ENCODE results near the gene ZNF804B.

The ZNF804B gene

DNA sequence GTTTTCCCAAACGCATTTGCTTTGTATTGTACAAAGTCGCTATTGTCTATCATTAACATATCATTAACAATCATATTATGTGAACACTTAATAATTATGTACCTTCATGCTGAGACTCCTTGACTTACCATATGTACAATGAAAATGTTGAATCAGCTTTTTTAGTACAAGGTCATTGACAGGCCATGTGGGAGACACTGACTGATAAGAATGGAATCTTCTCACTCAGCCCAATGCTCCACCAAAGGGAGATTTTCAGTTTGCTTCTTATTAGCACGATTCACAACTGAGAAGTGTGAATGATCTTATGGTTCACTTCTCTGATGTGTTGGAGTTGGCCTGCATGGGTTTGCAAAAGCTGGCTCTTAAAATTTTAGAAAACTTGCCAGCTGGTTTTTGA lies 289.5 kb downstream of the ZNF804B start:
- H3K4me3 ChIP-seq (ENCODE audit: low read length, poor library complexity, severe bottlenecking), result no peak overlapping the region
- no peaks in the 10 kb centered on the region for H3K79me2 ChIP-seq (ENCODE audit: insufficient read depth, low read length)
- no peak overlapping the region for H2AFZ ChIP-seq (ENCODE audit: low read length)
- no peaks in the 10 kb centered on the region for H3K9me3 ChIP-seq (ENCODE audit: insufficient read depth, low read depth, low read length)
- H3K4me1 ChIP-seq (ENCODE audit: insufficient read depth, low read length, poor library complexity, severe bottlenecking), result no peaks in the 10 kb centered on the region
- no peaks in the 10 kb centered on the region for H3K9me2 ChIP-seq (replicated peaks; ENCODE audit: low read depth, low read length)
- TF ChIP-seq, protein P1, sequence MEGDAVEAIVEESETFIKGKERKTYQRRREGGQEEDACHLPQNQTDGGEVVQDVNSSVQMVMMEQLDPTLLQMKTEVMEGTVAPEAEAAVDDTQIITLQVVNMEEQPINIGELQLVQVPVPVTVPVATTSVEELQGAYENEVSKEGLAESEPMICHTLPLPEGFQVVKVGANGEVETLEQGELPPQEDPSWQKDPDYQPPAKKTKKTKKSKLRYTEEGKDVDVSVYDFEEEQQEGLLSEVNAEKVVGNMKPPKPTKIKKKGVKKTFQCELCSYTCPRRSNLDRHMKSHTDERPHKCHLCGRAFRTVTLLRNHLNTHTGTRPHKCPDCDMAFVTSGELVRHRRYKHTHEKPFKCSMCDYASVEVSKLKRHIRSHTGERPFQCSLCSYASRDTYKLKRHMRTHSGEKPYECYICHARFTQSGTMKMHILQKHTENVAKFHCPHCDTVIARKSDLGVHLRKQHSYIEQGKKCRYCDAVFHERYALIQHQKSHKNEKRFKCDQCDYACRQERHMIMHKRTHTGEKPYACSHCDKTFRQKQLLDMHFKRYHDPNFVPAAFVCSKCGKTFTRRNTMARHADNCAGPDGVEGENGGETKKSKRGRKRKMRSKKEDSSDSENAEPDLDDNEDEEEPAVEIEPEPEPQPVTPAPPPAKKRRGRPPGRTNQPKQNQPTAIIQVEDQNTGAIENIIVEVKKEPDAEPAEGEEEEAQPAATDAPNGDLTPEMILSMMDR (conservative IDR thresholded peaks at IDR 0.05; ENCODE audit: low read length), result no peak
- TF ChIP-seq EZH2phosphoT487 (IDR thresholded peaks at IDR 0.05; ENCODE audit: borderline replicate concordance), result no peak
- H3K4me2 ChIP-seq (ENCODE audit: low read depth, low read length, poor library complexity, severe bottlenecking), result no peak overlapping the region
- no peaks in the 10 kb centered on the region for H4K20me1 ChIP-seq (ENCODE audit: insufficient read depth, low read length, poor library complexity, severe bottlenecking)
- H3K9ac ChIP-seq (ENCODE audit: low read depth, low read length, poor library complexity, severe bottlenecking), result no peak overlapping the region
- no peaks in the 10 kb centered on the region for H3K27me3 ChIP-seq (ENCODE audit: insufficient read depth, low read length, poor library complexity, severe bottlenecking)
- H3K36me3 ChIP-seq (ENCODE audit: insufficient read depth, low read length), result no peaks in the 10 kb centered on the region
- no peaks in the 10 kb centered on the region for H3F3A ChIP-seq (ENCODE audit: low read depth)

DNA sequence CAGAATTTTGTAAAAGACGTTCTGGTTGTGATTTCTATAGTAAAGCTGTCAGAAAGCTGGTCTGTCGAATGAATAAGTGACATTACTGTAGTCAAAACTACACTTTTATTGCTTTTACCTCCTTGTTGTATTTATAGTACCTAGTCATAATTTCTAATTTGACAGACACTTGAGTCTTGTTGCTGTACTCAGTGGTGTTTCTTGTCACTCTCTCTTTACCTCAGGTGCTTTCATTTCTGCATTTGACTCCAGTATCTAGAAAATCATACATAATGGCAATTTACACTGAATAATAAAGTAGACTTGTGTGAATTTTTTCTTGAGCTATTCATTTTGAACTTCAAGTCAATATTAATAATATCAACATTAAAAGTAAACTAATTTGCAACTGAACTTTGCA lies 293.6 kb downstream of the ZNF804B start:
- no peaks in the 10 kb centered on the region for H3K9me2 ChIP-seq (replicated peaks; ENCODE audit: low read depth, low read length)
- H3K79me2 ChIP-seq (ENCODE audit: insufficient read depth, low read length), result no peaks in the 10 kb centered on the region
- no peak for TF ChIP-seq EZH2phosphoT487 (IDR thresholded peaks at IDR 0.05; ENCODE audit: borderline replicate concordance)
- TF ChIP-seq, protein P1 (conservative IDR thresholded peaks at IDR 0.05; ENCODE audit: low read length), result no peak
- no peak overlapping the region for H3K4me3 ChIP-seq (ENCODE audit: low read length, poor library complexity, severe bottlenecking)
- no peak overlapping the region for H2AFZ ChIP-seq (ENCODE audit: low read length)
- no peaks in the 10 kb centered on the region for H3K36me3 ChIP-seq (ENCODE audit: insufficient read depth, low read length)
- no peaks in the 10 kb centered on the region for H4K20me1 ChIP-seq (ENCODE audit: insufficient read depth, low read length, poor library complexity, severe bottlenecking)
- H3K4me2 ChIP-seq (ENCODE audit: low read depth, low read length, poor library complexity, severe bottlenecking), result no peak overlapping the region
- H3F3A ChIP-seq (ENCODE audit: low read depth), result no peaks in the 10 kb centered on the region
- no peaks in the 10 kb centered on the region for H3K9me3 ChIP-seq (ENCODE audit: insufficient read depth, low read depth, low read length)
- no peaks in the 10 kb centered on the region for H3K4me1 ChIP-seq (ENCODE audit: insufficient read depth, low read length, poor library complexity, severe bottlenecking)
- no peak overlapping the region for H3K9ac ChIP-seq (ENCODE audit: low read depth, low read length, poor library complexity, severe bottlenecking)
- no peaks in the 10 kb centered on the region for H3K27me3 ChIP-seq (ENCODE audit: insufficient read depth, low read length, poor library complexity, severe bottlenecking)

DNA sequence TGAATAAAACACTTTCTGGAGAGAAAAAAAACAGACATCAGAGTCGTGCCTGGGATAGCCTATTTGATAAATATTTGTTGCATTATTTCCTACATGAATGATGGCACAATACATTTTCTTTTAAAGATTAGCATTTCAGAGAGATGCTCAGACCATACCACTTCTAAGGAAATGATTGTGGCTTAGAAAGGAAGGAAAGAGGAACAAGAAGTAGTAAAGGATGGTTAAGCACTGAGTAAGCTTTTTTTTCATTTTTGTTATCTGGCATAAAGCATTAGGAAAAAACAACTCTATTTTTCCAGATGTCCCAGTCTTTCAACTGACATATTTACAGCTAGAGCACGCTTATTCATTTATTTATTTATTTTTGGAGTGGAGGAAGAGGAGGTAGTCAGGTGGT lies 294.9 kb downstream of the ZNF804B start:
- no peaks in the 10 kb centered on the region for H3K36me3 ChIP-seq (ENCODE audit: insufficient read depth, low read length)
- no peak overlapping the region for H2AFZ ChIP-seq (ENCODE audit: low read length)
- H4K20me1 ChIP-seq (ENCODE audit: insufficient read depth, low read length, poor library complexity, severe bottlenecking), result no peaks in the 10 kb centered on the region
- H3K27me3 ChIP-seq (ENCODE audit: insufficient read depth, low read length, poor library complexity, severe bottlenecking), result no peaks in the 10 kb centered on the region
- H3K4me3 ChIP-seq (ENCODE audit: low read length, poor library complexity, severe bottlenecking), result no peak overlapping the region
- TF ChIP-seq, protein P1 (conservative IDR thresholded peaks at IDR 0.05; ENCODE audit: low read length), result no peak
- TF ChIP-seq EZH2phosphoT487 (IDR thresholded peaks at IDR 0.05; ENCODE audit: borderline replicate concordance), result no peak
- no peaks in the 10 kb centered on the region for H3K4me1 ChIP-seq (ENCODE audit: insufficient read depth, low read length, poor library complexity, severe bottlenecking)
- no peaks in the 10 kb centered on the region for H3K79me2 ChIP-seq (ENCODE audit: insufficient read depth, low read length)
- H3K9me3 ChIP-seq (ENCODE audit: insufficient read depth, low read depth, low read length), result no peaks in the 10 kb centered on the region
- H3K9me2 ChIP-seq (replicated peaks; ENCODE audit: low read depth, low read length), result no peaks in the 10 kb centered on the region
- no peak overlapping the region for H3K9ac ChIP-seq (ENCODE audit: low read depth, low read length, poor library complexity, severe bottlenecking)
- no peaks in the 10 kb centered on the region for H3F3A ChIP-seq (ENCODE audit: low read depth)
- no peak overlapping the region for H3K4me2 ChIP-seq (ENCODE audit: low read depth, low read length, poor library complexity, severe bottlenecking)

All from Loucy (cell line).